ENCODE measurements around the gene FBLN1. TPM values are rescaled to one million over a fixed set of nuclear protein-coding genes. Genes with fewer than 3 reads are reported as not detected.

Gene FBLN1
- total RNA-seq, 6 experiments from 2014 or later, result 199 to 346 (median 326) TPM

DNA sequence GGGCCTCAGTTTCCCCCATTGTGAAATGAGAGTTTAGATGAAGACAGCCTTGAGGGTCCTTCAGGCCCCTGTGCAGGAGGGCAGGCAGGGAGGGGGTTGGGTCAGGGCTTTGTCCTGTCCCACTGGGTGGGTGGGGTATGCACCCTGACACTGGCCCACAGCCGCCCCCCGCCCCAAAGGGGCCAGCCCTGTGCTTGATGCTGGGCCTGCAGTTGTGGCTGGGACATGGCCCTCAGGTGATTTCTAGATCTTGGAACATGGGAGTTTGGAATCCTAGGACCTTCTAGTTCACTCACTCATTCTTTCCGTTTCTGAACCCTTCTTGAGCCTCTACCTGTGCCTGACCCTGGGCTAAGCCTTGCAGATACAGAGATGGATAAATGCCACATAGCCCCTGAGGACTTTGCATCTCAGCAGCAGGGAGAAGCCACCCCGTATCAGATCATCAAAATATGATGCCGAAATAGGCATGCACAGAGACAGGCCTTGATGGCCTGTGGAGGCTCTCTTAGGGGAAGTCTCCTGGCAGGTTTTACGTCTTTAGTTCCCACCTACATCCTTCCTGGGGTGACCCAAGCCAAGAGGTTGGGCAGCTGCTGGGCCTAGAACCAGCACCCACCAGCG, 76.0 kb downstream of the FBLN1 start:
- Mint-ChIP-seq H3K27me3 (ENCODE audit: insufficient read depth) (peaks cover 1% of the 10 kb centered on the region; the same call in 1 of the 2 replicates), H3K4me3 (no peak overlapping the region), H3K4me1 (ENCODE audit: low read depth) (peaks cover 11% of the 10 kb centered on the region), H3K27ac (no peak overlapping the region), H3K9me3 (no peaks in the 10 kb centered on the region), H3K36me3 (ENCODE audit: low read depth) (peaks cover 19% of the 10 kb centered on the region; the same call in 1 of the 2 replicates)
- TF ChIP-seq CTCF (IDR thresholded peaks at IDR 0.05), result no peak
- DNase-seq, result no peak

GRCh38 chr22:45579306-45579705, 76.6 kb downstream of the FBLN1 start:
- no peak for DNase-seq
- H3K27me3 Mint-ChIP-seq (ENCODE audit: insufficient read depth), result peaks cover 1% of the 10 kb centered on the region; the same call in 1 of the 2 replicates

DNA sequence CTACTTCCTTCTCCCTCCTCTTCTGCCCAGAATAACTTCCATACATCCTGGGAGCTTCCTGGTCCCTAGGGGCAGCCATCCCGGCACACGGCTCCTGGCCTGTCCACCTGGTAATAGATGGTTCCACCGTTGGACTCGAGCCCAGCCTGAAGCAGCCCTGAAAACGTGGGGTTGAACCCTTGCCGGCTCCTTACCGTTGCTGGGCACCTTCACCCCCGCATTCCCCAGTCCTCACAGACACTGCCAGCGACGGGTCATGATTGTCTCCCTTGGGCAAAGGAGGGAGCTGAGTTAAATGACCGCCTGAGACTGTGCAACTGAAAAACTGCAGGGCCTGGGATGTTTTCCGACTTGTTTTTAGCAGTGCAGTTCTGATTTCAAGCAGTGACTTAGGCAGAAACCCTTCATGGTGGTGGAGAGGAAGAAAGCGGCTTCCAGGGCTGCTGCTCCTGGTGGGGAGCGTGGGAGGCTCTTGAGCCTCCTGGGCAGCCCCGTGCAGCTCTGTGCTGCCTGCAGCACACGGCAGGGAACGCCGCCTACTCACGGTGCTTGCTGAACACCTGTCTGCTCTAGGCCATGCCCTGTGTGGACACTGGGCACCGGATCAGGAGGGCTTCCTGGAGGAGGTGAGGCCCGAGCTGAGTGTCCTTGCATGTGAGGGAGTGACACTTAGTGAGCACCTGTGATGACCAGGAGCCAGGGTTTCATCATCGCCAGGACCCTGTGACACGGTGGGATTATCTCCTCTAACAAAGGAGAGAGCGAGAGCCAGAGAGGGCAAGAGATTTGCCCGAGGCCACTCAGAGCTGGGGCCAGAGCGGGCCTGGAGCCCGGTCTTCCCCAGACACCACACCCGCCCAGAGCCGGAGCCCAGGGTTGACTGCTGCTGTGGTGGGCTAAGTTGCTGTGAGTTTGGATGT, 77.4 kb downstream of the FBLN1 start:
- no peak for DNase-seq
- H3K4me1 Mint-ChIP-seq (ENCODE audit: low read depth), result peaks cover 26% of the 10 kb centered on the region
- peaks cover 19% of the 10 kb centered on the region; the same call in 1 of the 2 replicates for H3K36me3 Mint-ChIP-seq (ENCODE audit: low read depth)
- H3K27ac Mint-ChIP-seq, result no peak overlapping the region
- H3K9me3 Mint-ChIP-seq, result no peaks in the 10 kb centered on the region
- peaks cover 1% of the 10 kb centered on the region; the same call in 1 of the 2 replicates for H3K27me3 Mint-ChIP-seq (ENCODE audit: insufficient read depth)
- TF ChIP-seq CTCF (IDR thresholded peaks at IDR 0.05), result no peak
- H3K4me3 Mint-ChIP-seq, result no peak overlapping the region

More at GRCh38 chr22:45579306-45579705, 76.6 kb downstream of the FBLN1 start:
- no peak for TF ChIP-seq CTCF (IDR thresholded peaks at IDR 0.05)
- Mint-ChIP-seq H3K4me3 (no peak overlapping the region), H3K9me3 (no peaks in the 10 kb centered on the region), H3K36me3 (ENCODE audit: low read depth) (peaks cover 19% of the 10 kb centered on the region; the same call in 1 of the 2 replicates), H3K27ac (no peak overlapping the region), H3K4me1 (ENCODE audit: low read depth) (peaks cover 18% of the 10 kb centered on the region)

GRCh38 chr22:45580726-45581381, 78.2 kb downstream of the FBLN1 start:
- DNase-seq, result no peak
- no peak for TF ChIP-seq CTCF (IDR thresholded peaks at IDR 0.05)
- no peak overlapping the region for H3K4me3 Mint-ChIP-seq
- peaks cover 1% of the 10 kb centered on the region; the same call in 1 of the 2 replicates for H3K27me3 Mint-ChIP-seq (ENCODE audit: insufficient read depth)
- no peaks in the 10 kb centered on the region for H3K9me3 Mint-ChIP-seq
- peaks cover 19% of the 10 kb centered on the region; the same call in 1 of the 2 replicates for H3K36me3 Mint-ChIP-seq (ENCODE audit: low read depth)
- H3K4me1 Mint-ChIP-seq (ENCODE audit: low read depth), result peaks cover 32% of the 10 kb centered on the region
- H3K27ac Mint-ChIP-seq, result no peak overlapping the region

DNA sequence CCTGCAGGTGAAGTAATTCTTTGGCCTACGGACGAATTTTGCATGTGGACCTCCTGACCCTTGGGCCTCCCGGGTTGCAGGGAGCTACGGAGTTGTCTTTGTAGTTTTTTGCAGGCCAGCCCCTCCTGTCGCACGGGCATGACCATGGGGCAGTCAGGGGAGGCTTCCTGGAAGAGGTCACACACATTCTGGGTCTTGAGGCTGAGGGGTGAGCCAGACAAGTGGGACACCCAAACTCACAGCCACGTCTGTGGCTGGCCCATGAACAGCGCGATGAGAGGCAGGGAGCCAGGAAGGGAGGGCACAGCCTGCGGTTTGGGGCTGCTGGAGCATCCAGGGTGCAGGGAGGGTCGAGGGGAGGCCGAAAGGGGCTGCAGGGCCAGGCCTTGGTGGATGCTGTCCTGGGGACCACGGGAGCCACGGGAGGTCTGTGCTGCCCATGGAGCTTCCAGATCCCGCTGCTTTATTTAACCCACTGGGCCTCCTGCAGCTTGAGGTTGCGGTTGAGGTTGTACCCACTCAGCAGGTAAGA, 78.9 kb downstream of the FBLN1 start:
- H3K36me3 Mint-ChIP-seq (ENCODE audit: low read depth), result peaks cover 16% of the 10 kb centered on the region; the same call in 1 of the 2 replicates
- H3K9me3 Mint-ChIP-seq, result no peaks in the 10 kb centered on the region
- TF ChIP-seq CTCF (IDR thresholded peaks at IDR 0.05), result no peak
- peaks cover 32% of the 10 kb centered on the region for H3K4me1 Mint-ChIP-seq (ENCODE audit: low read depth)
- DNase-seq, result no peak
- H3K27me3 Mint-ChIP-seq (ENCODE audit: insufficient read depth), result peaks cover 1% of the 10 kb centered on the region; the same call in 1 of the 2 replicates
- no peak overlapping the region for H3K4me3 Mint-ChIP-seq
- H3K27ac Mint-ChIP-seq, result no peak overlapping the region
